HG03060 (cell line): Measurements from ENCODE around the gene HAUS8.

Source experiments
- ATAC-seq: cut with Tn5 transposase; IDR thresholded peaks from one replicate; pipeline ENCODE4 v1.9.1; 2021; ENCODE audit warnings: low read depth, moderate number of reproducible peaks; ENCODE audit not compliant: unreplicated experiment

Gene HAUS8

DNA sequence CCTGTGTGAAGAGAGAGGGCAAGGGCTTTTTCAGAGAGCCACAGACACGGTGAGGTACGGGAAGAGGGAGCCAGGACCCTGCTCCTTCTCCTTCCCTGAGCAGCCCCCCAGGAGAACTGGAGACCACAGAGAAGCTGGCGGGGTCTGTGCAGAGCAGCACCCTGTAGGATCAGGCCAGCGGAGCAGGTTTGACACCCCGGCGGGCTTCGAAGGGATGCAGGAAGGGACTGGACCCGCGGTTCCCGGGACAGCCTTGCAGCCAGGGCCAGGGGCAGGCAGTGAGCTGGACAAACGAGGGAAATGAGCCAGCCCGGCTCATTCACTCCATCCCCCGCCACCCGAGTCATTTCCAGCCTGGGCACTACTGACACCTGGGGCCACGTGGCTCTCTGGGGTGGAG lies 70.9 kb downstream of the HAUS8 start:
- no peak for ATAC-seq

GRCh38 chr19:17002455-17002854 lies 72.8 kb downstream of the HAUS8 start:
- no peak for ATAC-seq

DNA sequence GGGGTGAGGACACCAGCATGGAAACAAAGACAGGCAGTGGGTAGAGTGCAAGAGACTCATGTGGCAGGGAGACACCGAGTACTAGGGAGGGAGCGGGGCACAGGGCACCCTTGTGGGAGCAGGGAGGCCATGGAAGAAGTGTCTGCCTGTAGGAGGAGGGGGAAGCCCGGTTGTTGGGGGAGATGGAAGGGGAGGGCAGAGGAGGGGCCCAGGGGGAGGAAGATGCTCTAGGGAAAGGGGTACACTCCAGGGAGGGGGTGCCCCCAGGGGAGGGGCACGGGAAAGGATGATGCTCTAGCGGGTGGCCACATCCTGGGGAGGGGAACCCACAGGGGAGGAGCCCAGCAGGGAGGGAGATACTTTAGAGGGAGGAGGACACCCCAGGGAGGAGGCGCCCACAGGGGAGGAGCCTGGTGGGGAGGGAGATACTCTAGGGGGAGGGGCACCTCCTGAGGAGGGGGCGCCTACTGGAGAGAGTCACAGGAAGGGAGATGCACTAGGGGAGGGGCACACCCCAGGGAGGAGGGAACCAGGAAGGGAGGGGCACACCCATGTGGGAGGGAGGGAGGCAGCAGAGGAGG lies 73.6 kb downstream of the HAUS8 start:
- ATAC-seq: no peak
